GM19438 (cell line): Measurements from ENCODE around the gene DENND4A.
"Not testable (repeated sequence)": the region's sequence is repeated elsewhere in the genome, so short reads cannot be mapped to it uniquely, and the experiment has no call there.

ENCODE experiments used
- ATAC-seq: cut with Tn5 transposase; IDR thresholded peaks from one replicate; pipeline ENCODE4 v1.9.1; 2021; ENCODE audit warnings: low read depth; ENCODE audit not compliant: unreplicated experiment

DENND4A gene

GRCh38 chr15:65790694-65791334 is 1.3 kb downstream of the DENND4A start:
- ATAC-seq = no peak

GRCh38 chr15:65789759-65790425 is 2.2 kb downstream of the DENND4A start:
- ATAC-seq = no peak

GRCh38 chr15:65789105-65789504 is 3.0 kb downstream of the DENND4A start:
- no peak for ATAC-seq

- ATAC-seq = no peak
These were observed 4.8 kb downstream of the DENND4A start for GRCh38 chr15:65787260-65787659.

- no peak for ATAC-seq
These were observed 6.9 kb downstream of the DENND4A start for GRCh38 chr15:65785151-65785550.

GRCh38 chr15:65783872-65784271 is 8.2 kb downstream of the DENND4A start:
- ATAC-seq = no peak

- ATAC-seq = no peak
These were observed 10.0 kb downstream of the DENND4A start for GRCh38 chr15:65782096-65782495.

GRCh38 chr15:65778701-65779100 is 13.4 kb downstream of the DENND4A start:
- not testable (repeated sequence) for ATAC-seq

GRCh38 chr15:65778269-65778668 is 13.8 kb downstream of the DENND4A start:
- ATAC-seq = no peak

- ATAC-seq = no peak
These were observed 14.2 kb downstream of the DENND4A start for GRCh38 chr15:65777843-65778242.

- ATAC-seq = no peak
These were observed 15.0 kb downstream of the DENND4A start for GRCh38 chr15:65777053-65777452.

GRCh38 chr15:65773386-65774111 is 18.5 kb downstream of the DENND4A start:
- no peak for ATAC-seq

- no peak for ATAC-seq
These were observed 19.2 kb downstream of the DENND4A start for GRCh38 chr15:65772930-65773329.

- ATAC-seq = no peak
These were observed 20.2 kb downstream of the DENND4A start for GRCh38 chr15:65771870-65772269.

GRCh38 chr15:65769482-65769881 is 22.6 kb downstream of the DENND4A start:
- no peak for ATAC-seq

GRCh38 chr15:65767895-65768294 is 24.2 kb downstream of the DENND4A start:
- ATAC-seq = no peak

GRCh38 chr15:65767264-65767595 is 24.9 kb downstream of the DENND4A start:
- ATAC-seq = no peak

GRCh38 chr15:65766422-65767263 is 25.4 kb downstream of the DENND4A start:
- ATAC-seq = no peak

- no peak for ATAC-seq
These were observed 27.0 kb downstream of the DENND4A start for GRCh38 chr15:65765106-65765505.

- no peak for ATAC-seq
These were observed 28.9 kb downstream of the DENND4A start for GRCh38 chr15:65762914-65763787.
